Prostate gland (tissue), 2 donors: ENCODE results near the gene HCN4. TPM values are rescaled to one million over a fixed set of nuclear protein-coding genes. Genes with fewer than 3 reads are reported as not detected.

Source experiments
- DNase-seq: peaks from one replicate; pipeline ENCODE4 v3.0.0-alpha.2; 2019; ENCODE audit warnings: low spot score
- H3K27ac ChIP-seq, 2 donors: fragments of 200-600 bp; sonication (generic); 2 replicates each; pipeline ENCODE4 v1.5.1; 2017 to 2019
- H3K27me3 ChIP-seq: fragments of 200-600 bp; sonication (generic); replicated peaks from 2 replicates; pipeline ENCODE4 v1.5.1; 2019; ENCODE audit not compliant: insufficient read depth
- H3K36me3 ChIP-seq, 2 donors: fragments of 200-600 bp; sonication (generic); 1 replicate in 1 of 2; 2 replicates in 1 of 2; pipeline versions ENCODE4 v1.5.1 to v1.8.1; 2017 to 2019
- H3K4me1 ChIP-seq: fragments of 200-600 bp; sonication (generic); replicated peaks from 2 replicates; pipeline ENCODE4 v1.5.1; 2019
- H3K4me3 ChIP-seq, 2 donors: fragments of 200-600 bp; sonication (generic); 2 replicates each; pipeline ENCODE4 v1.5.1; 2017 to 2019
- H3K9me3 ChIP-seq: fragments of 200-600 bp; sonication (generic); 2 replicates; pipeline ENCODE4 v1.5.1; 2017
- CTCF ChIP-seq, 4 experiments: fragments of 200-600 bp in 2 of 4; fragments of 450-650 bp in 2 of 4; sonication (generic) in 2 of 4; IDR thresholded peaks; 1 replicate in 3 of 4; 2 replicates in 1 of 4; pipeline ENCODE4 v1.5.1; 2016 to 2019; ENCODE audit warnings: antibody characterized with exemption in 4 of 4, mild to moderate bottlenecking in 2 of 4, moderate library complexity in 2 of 4
- POLR2A ChIP-seq: fragments of 450-650 bp; IDR thresholded peaks from one replicate; pipeline ENCODE4 v1.6.1; 2016; ENCODE audit warnings: antibody characterized with exemption, mild to moderate bottlenecking
- POLR2AphosphoS5 ChIP-seq: sonication (generic); formaldehyde crosslinking; IDR thresholded peaks from one replicate; pipeline ENCODE4 v1.6.1; 2017; ENCODE audit warnings: antibody characterized with exemption
- WGBS: methylation state at CpG from one replicate; pipeline ENCODE4 v1.1.5; 2018; 5-methylcytosine and 5-hydroxymethylcytosine counted together
- intact Hi-C: fragments of 100-400 bp; cut with DNase I; formaldehyde crosslinking; loops from one replicate; pipeline ENCODE4 v1.14.2; 2022
- total RNA-seq, 2 donors: library from RNA; depleted of rRNA; stranded (reverse); fragments of >200 nt; gene quantifications; one replicate each; pipeline ENCODE4 v1.1.0, GENCODE V29; 2016

HCN4 gene
- total RNA-seq, 2 donors from 2014 or later = 0.18 to 6.0 TPM

- no peak overlapping the region for H3K4me3 ChIP-seq
- H3K36me3 ChIP-seq = no peaks in the 10 kb centered on the region
- WGBS = 70% methylated on average over 5 of the region's 6 CpGs
- TF ChIP-seq POLR2A (no peak), POLR2AphosphoS5 (no peak), CTCF (IDR thresholded peaks at IDR 0.05) (no peak)
- H3K27ac ChIP-seq = no peak overlapping the region
- intact Hi-C loops = no loop called here
- no peaks in the 10 kb centered on the region for H3K9me3 ChIP-seq
- no peak for DNase-seq
- H3K4me1 ChIP-seq = no peaks in the 10 kb centered on the region
- H3K27me3 ChIP-seq = no peaks in the 10 kb centered on the region
Measured at GRCh38 chr15:73375755-73376305, 7.1 kb upstream of the HCN4 start.

GRCh38 chr15:73375012-73375411, 6.3 kb upstream of the HCN4 start:
- H3K27ac ChIP-seq = no peak overlapping the region
- DNase-seq = no peak
- no peaks in the 10 kb centered on the region for H3K27me3 ChIP-seq
- intact Hi-C loops = no loop called here
- 47% methylated on average over 5 of the region's 5 CpGs for WGBS
- H3K4me3 ChIP-seq = no peak overlapping the region
- H3K36me3 ChIP-seq = no peaks in the 10 kb centered on the region
- TF ChIP-seq POLR2AphosphoS5 = no peak
- no peak for TF ChIP-seq CTCF (IDR thresholded peaks at IDR 0.05)
- TF ChIP-seq POLR2A = no peak
- H3K4me1 ChIP-seq = no peaks in the 10 kb centered on the region
- no peaks in the 10 kb centered on the region for H3K9me3 ChIP-seq

- DNase-seq = no peak
- intact Hi-C loops = no loop called here
- Histone ChIP-seq H3K36me3 (no peaks in the 10 kb centered on the region), H3K4me3 (no peak overlapping the region), H3K9me3 (no peaks in the 10 kb centered on the region), H3K27me3 (no peaks in the 10 kb centered on the region), H3K27ac (no peak overlapping the region), H3K4me1 (no peaks in the 10 kb centered on the region)
- WGBS = 25% methylated on average over 6 of the region's 6 CpGs
- TF ChIP-seq CTCF (IDR thresholded peaks at IDR 0.05) (no peak), POLR2A (no peak), POLR2AphosphoS5 (no peak)
Measured at GRCh38 chr15:73374604-73375003, 5.8 kb upstream of the HCN4 start.

- Histone ChIP-seq H3K27ac (no peak overlapping the region), H3K36me3 (no peaks in the 10 kb centered on the region), H3K27me3 (peaks cover 8% of the 10 kb centered on the region), H3K4me3 (no peak overlapping the region), H3K9me3 (no peaks in the 10 kb centered on the region), H3K4me1 (peaks cover 6% of the 10 kb centered on the region)
- DNase-seq = no peak
- WGBS = 43% methylated on average over 1 of the region's 1 CpG
- intact Hi-C loops = no loop called here
- no peak for TF ChIP-seq POLR2AphosphoS5
- TF ChIP-seq POLR2A = no peak
- no peak for TF ChIP-seq CTCF (IDR thresholded peaks at IDR 0.05)
Measured at GRCh38 chr15:73373221-73373620, 4.5 kb upstream of the HCN4 start.

- H3K27me3 ChIP-seq = peaks cover 16% of the 10 kb centered on the region
- 69% methylated on average over 2 of the region's 2 CpGs for WGBS
Measured at GRCh38 chr15:73371812-73372211, 3.1 kb upstream of the HCN4 start.

More at GRCh38 chr15:73371812-73372211, 3.1 kb upstream of the HCN4 start:
- H3K9me3 ChIP-seq = no peaks in the 10 kb centered on the region
- no peak for TF ChIP-seq CTCF (IDR thresholded peaks at IDR 0.05)
- no peak for TF ChIP-seq POLR2AphosphoS5
- no peak for TF ChIP-seq POLR2A
- intact Hi-C loops = no loop called here
- H3K27ac ChIP-seq = no peak overlapping the region
- peaks cover 6% of the 10 kb centered on the region for H3K4me1 ChIP-seq
- DNase-seq = no peak
- H3K36me3 ChIP-seq = no peaks in the 10 kb centered on the region
- no peak overlapping the region for H3K4me3 ChIP-seq
